ENCODE measurements around the gene CNTNAP4. TPM values are rescaled to one million over a fixed set of nuclear protein-coding genes. Genes with fewer than 3 reads are reported as not detected.

Gene CNTNAP4
- total RNA-seq, 2 experiments from 2014 or later = not detected

DNA sequence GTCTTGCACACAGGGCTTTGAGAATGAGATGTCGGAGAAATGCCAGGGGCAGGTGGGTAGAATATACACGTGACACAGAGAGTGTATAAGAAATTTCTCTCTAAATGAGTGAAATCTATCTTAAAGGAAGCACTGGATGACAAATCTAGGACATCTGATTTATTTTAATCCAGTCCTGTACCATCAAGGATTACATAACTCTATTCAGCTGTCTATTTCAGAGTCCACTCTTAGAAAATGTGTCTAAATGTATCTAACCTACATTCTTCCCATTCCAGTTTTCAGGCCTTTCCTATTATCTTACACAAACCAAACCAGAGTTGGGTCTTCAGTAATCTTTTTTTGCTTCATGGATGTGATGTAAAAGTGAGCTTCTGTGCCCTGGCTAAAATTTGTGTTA lies 181.9 kb downstream of the CNTNAP4 start:
- Mint-ChIP-seq H3K9me3 (ENCODE audit: low read depth) (peaks cover 2% of the 10 kb centered on the region), H3K36me3 (no peaks in the 10 kb centered on the region), H3K27me3 (no peaks in the 10 kb centered on the region), H3K4me3 (no peak overlapping the region), H3K27ac (no peak overlapping the region), H3K4me1 (no peaks in the 10 kb centered on the region)
- CTCF ChIA-PET = no interaction called here
- ATAC-seq (no peak), DNase-seq (no peak)

DNA sequence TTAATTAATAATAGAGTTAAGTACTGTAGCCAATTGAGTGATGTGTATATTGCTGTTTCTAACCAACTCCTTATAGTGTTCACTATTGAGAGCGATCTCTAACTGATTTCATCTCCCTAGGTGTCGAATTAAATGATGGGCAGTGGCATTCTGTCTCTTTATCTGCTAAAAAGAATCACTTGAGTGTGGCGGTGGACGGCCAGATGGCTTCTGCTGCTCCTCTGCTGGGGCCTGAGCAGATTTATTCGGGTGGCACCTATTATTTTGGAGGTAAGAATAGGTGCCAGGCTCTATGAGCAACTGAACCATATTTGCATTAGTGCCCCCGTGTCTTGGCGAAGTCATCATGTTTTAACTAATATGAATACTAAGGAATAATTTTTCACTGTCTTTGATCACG lies 184.6 kb downstream of the CNTNAP4 start:
- no peak overlapping the region for H3K4me3 Mint-ChIP-seq
- DNase-seq = no peak
- H3K36me3 Mint-ChIP-seq = no peaks in the 10 kb centered on the region
- ATAC-seq = no peak
- H3K9me3 Mint-ChIP-seq (ENCODE audit: low read depth) = no peaks in the 10 kb centered on the region
- H3K27ac Mint-ChIP-seq = no peak overlapping the region
- CTCF ChIA-PET = no interaction called here
- H3K27me3 Mint-ChIP-seq = no peaks in the 10 kb centered on the region
- no peaks in the 10 kb centered on the region for H3K4me1 Mint-ChIP-seq

DNA sequence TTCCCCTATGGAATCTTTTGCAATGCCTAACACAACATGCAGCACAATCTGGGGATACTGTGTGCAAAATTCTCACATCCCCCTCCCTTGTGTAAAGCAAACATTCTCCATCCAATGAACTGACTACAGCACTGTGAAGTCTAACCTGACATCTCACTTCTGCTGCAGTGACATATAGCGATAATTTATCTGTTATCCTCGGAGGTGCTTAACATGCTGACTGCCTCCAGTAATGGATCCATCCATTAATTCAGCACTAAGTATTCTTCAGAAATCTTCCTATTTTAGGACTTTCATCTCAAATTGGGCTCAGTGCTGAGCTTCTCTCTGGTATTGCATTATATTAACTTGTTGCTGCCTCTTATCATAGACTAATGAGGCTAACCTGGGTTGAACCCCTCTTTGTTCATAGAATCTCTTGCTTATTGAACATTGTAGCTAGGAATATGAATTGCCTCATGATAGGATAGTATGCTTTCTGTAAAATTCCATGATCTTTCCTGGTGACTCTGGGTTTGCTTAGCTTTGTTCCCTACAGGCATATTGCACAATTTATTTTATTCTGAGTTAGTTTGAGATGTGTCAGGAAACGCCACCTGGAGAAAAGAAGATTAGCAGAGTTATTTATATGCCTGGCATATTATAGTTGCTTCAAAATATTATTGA lies 187.9 kb downstream of the CNTNAP4 start:
- Mint-ChIP-seq H3K4me3 (no peak overlapping the region), H3K27ac (no peak overlapping the region), H3K9me3 (ENCODE audit: low read depth) (no peaks in the 10 kb centered on the region), H3K36me3 (no peaks in the 10 kb centered on the region), H3K4me1 (no peaks in the 10 kb centered on the region), H3K27me3 (no peaks in the 10 kb centered on the region)
- DNase-seq = no peak
- ATAC-seq = no peak
- CTCF ChIA-PET = no interaction called here

DNA sequence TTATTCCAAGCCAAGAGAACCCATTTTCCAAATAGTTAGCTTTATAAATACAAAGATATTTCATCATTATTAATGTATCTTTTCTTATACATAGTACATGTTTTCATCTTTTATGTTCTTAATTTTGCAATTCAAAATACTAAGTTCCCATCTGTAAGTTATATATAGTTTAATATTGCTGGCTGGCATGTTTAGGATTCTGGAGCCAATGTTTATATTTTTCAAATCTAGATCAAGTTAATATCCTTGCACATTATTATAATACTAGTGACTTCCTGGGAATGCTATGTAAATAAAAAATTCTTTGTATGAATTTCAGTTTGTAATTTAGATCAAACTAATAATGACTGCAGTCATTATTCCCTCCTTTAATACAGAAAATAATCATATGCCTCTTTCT lies 189.7 kb downstream of the CNTNAP4 start:
- no peak for DNase-seq
- H3K4me1 Mint-ChIP-seq = no peaks in the 10 kb centered on the region
- H3K27ac Mint-ChIP-seq = no peak overlapping the region
- H3K27me3 Mint-ChIP-seq = no peaks in the 10 kb centered on the region
- no peak overlapping the region for H3K4me3 Mint-ChIP-seq
- H3K9me3 Mint-ChIP-seq (ENCODE audit: low read depth) = peaks cover 6% of the 10 kb centered on the region
- ATAC-seq = no peak
- no peaks in the 10 kb centered on the region for H3K36me3 Mint-ChIP-seq
- CTCF ChIA-PET = no interaction called here

DNA sequence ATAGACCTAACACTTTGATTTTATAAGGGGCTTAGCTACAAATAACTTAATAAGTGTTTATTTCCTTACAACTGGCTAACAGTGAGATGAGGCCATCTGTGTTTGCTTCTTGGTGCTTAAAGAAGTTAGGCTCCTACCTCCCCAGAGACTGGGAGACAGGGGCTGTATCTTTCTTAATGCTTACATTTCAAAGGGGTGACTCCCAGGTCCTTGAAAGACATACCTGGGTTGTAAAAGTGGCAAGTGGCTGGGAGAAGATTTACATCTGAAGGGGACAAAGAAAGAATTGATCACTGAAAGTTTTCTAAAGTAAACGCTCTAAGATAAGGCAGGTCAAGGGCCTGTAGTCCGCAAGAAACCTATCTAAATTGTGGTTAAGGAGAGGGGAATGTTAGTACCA lies 196.8 kb downstream of the CNTNAP4 start:
- Mint-ChIP-seq H3K4me3 (no peak overlapping the region), H3K27ac (no peak overlapping the region), H3K36me3 (no peaks in the 10 kb centered on the region), H3K9me3 (ENCODE audit: low read depth) (peaks cover 9% of the 10 kb centered on the region), H3K27me3 (no peaks in the 10 kb centered on the region), H3K4me1 (no peaks in the 10 kb centered on the region)
- ATAC-seq = no peak
- CTCF ChIA-PET = no interaction called here
- DNase-seq = no peak

DNA sequence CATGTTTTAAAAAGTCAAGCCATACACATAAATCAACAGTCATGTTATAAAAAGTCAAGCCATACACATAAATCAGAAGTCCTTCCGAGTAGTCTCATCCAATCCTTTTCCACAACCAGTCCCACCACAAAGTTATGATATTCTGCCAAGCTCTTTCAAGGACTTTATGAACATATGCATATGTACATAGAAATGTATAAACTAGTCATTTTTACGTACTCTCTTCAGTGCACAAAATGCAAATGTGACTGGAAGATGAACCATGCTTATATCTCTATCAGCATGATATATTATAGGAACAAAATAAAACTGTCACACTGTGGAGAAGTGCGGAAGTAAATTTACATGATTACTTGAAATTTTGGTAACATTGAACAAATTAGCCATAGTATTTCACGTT lies 200.9 kb downstream of the CNTNAP4 start:
- Mint-ChIP-seq H3K4me1 (no peaks in the 10 kb centered on the region), H3K27ac (no peak overlapping the region), H3K27me3 (no peaks in the 10 kb centered on the region), H3K36me3 (no peaks in the 10 kb centered on the region), H3K9me3 (ENCODE audit: low read depth) (peaks cover 3% of the 10 kb centered on the region), H3K4me3 (no peak overlapping the region)
- DNase-seq = no peak
- CTCF ChIA-PET = no interaction called here
- no peak for ATAC-seq

DNA sequence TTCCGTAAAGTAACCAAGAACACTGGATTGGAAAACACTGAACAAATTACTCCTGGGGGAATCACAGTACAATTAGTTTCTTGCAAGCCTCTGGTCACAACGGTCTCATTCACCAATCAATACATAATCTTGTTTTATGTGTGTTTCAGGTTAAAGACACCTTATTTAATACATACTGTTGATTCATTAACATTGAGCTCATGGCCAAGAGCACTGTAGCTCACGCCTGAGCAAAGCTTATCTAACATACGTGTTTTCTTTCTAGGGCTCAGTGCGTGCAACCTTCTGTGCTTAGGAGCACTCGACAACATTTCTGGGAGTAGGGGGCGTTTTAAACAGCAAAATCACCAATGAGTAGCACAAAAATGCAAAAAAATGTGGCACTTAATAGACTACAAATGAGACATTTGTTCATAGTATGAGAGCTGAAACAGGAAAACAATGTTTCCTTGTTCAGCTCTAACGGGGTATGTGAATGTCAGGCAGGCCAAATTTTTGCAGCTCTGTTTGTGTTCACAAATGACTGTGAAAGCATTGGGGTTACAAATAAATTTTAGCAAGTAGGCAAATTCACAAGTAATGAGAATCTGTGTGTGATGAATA lies 206.2 kb downstream of the CNTNAP4 start:
- CTCF ChIA-PET = no interaction called here
- DNase-seq (no peak), ATAC-seq (no peak)
- no peaks in the 10 kb centered on the region for H3K4me1 Mint-ChIP-seq
- no peaks in the 10 kb centered on the region for H3K27me3 Mint-ChIP-seq
- H3K36me3 Mint-ChIP-seq = no peaks in the 10 kb centered on the region
- H3K27ac Mint-ChIP-seq = no peak overlapping the region
- no peak overlapping the region for H3K4me3 Mint-ChIP-seq
- peaks cover 5% of the 10 kb centered on the region for H3K9me3 Mint-ChIP-seq (ENCODE audit: low read depth)

DNA sequence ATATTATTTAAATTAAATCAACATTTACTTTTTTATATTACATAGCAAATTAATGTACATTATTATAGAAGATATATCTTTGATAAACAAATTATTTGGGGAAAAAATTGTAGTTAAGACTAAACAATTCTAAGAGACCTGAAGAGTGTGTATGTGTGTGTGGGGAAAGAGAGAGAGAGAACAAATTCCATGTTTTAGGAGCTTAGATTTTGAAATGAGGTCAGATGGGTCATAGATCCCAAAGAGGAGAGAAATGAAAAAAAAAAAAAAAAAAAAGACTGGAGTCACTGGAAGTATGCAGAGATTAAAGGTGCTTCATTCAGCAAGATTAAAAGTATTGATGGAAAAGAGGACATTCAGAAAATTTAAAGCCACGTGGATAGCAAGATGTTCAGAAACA lies 206.8 kb downstream of the CNTNAP4 start:
- ATAC-seq (no peak), DNase-seq (no peak)
- Mint-ChIP-seq H3K27ac (no peak overlapping the region), H3K4me3 (no peak overlapping the region), H3K36me3 (no peaks in the 10 kb centered on the region), H3K27me3 (no peaks in the 10 kb centered on the region), H3K9me3 (ENCODE audit: low read depth) (peaks cover 5% of the 10 kb centered on the region), H3K4me1 (no peaks in the 10 kb centered on the region)
- CTCF ChIA-PET = no interaction called here

DNA sequence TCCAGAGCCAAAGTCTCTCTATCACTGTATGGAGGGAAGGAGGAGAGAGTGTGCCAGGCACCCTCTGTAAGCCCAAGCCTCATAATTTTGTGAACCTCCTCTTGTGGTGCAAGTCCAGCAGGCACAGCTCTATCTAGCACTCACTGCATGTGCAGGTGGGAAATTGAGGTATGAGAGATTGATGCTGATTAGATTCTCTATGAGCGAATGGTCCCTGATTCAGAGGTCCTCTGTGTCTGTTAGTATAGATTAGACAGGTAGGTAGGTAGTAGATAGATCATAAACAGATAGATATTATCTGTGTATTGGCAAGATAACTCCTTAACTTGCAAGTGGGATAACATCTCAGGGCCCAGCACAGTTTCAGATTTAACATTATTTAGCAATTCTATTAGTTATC lies 209.5 kb downstream of the CNTNAP4 start:
- DNase-seq (no peak), ATAC-seq (no peak)
- Mint-ChIP-seq H3K9me3 (ENCODE audit: low read depth) (peaks cover 8% of the 10 kb centered on the region), H3K4me1 (no peaks in the 10 kb centered on the region), H3K27ac (no peak overlapping the region), H3K27me3 (no peaks in the 10 kb centered on the region), H3K36me3 (no peaks in the 10 kb centered on the region), H3K4me3 (no peak overlapping the region)
- CTCF ChIA-PET = no interaction called here

DNA sequence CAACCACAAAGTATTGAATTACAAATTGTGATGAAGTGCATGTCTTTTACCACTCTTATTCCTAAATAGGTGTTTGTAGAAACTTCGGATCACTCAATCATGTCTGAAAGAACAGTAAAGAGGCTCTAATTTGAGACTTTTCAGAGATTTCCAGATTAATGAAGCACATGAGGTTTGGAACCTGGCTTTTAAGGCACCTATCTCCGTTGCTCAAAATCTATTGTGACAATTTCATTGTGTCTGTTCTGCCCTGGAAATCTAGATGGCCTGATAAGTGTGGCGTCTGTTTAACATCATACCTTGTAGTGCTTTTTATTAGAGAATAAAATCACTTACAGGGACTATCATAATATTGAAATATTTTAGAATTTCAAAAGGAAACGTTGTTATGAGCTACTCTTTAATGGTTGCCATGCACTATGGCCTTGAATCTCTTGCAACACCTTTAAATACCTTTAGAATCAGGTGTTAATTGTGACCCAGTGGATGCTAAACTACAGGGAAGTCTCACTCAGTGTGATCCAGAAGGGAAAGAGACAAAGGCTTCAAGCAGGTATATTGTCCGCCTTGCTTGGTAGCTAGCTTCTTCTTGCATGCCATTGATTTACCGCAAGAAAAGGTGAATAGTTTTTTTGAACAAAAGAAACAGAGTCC lies 210.3 kb downstream of the CNTNAP4 start:
- Mint-ChIP-seq H3K36me3 (no peaks in the 10 kb centered on the region), H3K27me3 (no peaks in the 10 kb centered on the region), H3K9me3 (ENCODE audit: low read depth) (peaks cover 10% of the 10 kb centered on the region), H3K4me3 (no peak overlapping the region), H3K27ac (no peak overlapping the region), H3K4me1 (no peaks in the 10 kb centered on the region)
- ATAC-seq = no peak
- CTCF ChIA-PET = no interaction called here
- DNase-seq = no peak

DNA sequence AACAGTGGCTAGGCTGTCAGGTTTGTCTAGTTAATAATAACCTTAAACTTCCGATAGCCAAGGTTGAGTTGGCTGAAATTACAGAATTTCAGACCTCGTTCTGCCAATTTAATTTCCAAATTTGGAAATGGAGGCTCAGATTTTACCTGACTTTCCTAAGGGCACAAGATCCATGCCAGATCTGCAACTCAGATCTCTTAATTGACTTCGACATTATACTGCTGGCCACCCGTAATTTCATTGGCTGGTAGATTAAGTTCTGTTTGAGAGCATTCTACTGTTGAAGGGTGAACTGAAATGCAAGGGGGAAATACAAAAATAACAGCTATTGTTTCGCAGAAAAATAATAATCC lies 210.8 kb downstream of the CNTNAP4 start:
- Mint-ChIP-seq H3K36me3 (no peaks in the 10 kb centered on the region), H3K9me3 (ENCODE audit: low read depth) (peaks cover 11% of the 10 kb centered on the region), H3K4me1 (no peaks in the 10 kb centered on the region), H3K27me3 (no peaks in the 10 kb centered on the region), H3K4me3 (no peak overlapping the region), H3K27ac (no peak overlapping the region)
- ATAC-seq (no peak), DNase-seq (no peak)
- CTCF ChIA-PET = no interaction called here

DNA sequence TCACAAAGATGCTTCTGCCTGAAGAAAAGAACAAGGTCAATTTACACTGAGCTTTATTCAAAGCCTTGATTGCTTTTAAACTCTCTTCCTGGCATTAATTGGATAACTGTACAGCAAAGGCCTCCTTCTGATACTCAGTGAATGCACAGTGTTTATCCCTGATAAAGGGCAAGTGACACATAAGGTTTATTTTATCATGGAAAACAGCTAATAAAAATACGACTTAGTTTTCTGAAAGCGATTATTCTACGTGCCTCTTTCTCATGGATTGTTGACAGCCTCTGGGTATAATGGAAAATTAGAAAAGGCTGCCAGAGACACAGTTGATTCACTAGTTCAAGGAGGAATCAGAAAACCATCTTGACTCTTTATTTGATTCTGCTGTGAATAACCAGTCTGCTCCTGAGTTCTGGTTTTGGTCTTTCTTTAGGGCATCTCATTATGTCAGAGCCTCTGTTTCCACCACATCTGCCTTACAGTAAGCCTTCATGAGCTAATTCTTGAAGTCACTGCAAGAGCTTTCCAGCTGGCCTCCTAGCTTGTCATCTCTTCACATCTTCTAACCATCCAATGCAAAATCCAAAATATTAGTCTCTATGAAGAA lies 212.9 kb downstream of the CNTNAP4 start:
- H3K27ac Mint-ChIP-seq = no peak overlapping the region

DNA sequence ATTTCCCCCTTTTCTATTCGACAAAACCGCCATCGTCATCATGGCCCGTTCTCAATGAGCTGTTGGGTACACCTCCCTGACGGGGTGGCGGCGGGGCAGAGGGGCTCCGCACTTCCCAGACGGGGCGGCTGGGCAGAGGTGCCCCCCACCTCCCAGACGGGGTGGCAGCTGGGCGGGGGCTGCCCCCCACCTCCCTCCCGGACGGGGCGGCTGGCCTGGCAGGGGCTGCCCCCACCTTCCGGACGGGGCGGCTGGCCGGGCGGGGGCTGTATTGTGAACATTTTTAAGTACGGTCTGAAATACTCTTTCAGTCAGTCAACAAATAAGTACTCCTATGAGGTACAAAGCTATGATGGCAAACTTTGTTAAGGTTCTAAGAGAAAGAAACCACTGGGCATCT lies 222.8 kb downstream of the CNTNAP4 start:
- no peak overlapping the region for H3K4me3 Mint-ChIP-seq
- no peaks in the 10 kb centered on the region for H3K27me3 Mint-ChIP-seq
- H3K27ac Mint-ChIP-seq = no peak overlapping the region
- H3K9me3 Mint-ChIP-seq (ENCODE audit: low read depth) = peaks cover 15% of the 10 kb centered on the region
- no peak for ATAC-seq
- DNase-seq = no peak
- H3K4me1 Mint-ChIP-seq = no peaks in the 10 kb centered on the region
- no peaks in the 10 kb centered on the region for H3K36me3 Mint-ChIP-seq
- CTCF ChIA-PET = no interaction called here

More for the DNA sequence above, 212.9 kb downstream of the CNTNAP4 start:
- H3K4me1 Mint-ChIP-seq = no peaks in the 10 kb centered on the region
- H3K4me3 Mint-ChIP-seq = no peak overlapping the region
- DNase-seq (no peak), ATAC-seq (no peak)
- H3K27me3 Mint-ChIP-seq = no peaks in the 10 kb centered on the region
- peaks cover 13% of the 10 kb centered on the region for H3K9me3 Mint-ChIP-seq (ENCODE audit: low read depth)
- no peaks in the 10 kb centered on the region for H3K36me3 Mint-ChIP-seq
- CTCF ChIA-PET = no interaction called here

DNA sequence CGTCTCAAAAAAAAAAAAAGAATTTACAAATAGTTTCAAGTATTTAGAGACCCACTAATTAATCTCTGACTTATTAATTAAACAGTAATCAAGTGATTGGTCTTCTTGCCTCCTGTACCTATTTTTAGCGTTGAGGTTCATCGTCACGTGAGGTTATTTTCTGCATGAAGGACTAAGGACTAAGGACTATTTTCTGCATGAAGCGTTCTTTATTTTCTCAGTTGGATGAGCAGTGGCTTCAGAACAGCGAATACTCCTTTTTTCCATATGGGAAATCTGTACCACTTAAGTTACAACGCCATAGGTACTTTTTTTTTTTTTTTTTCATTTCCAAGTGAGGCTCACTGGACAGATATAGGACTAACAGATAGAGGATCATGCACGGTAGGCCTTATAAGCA lies 224.9 kb downstream of the CNTNAP4 start:
- Mint-ChIP-seq H3K4me1 (no peaks in the 10 kb centered on the region), H3K36me3 (no peaks in the 10 kb centered on the region), H3K4me3 (no peak overlapping the region), H3K9me3 (ENCODE audit: low read depth) (peaks cover 15% of the 10 kb centered on the region), H3K27me3 (no peaks in the 10 kb centered on the region), H3K27ac (no peak overlapping the region)
- DNase-seq = no peak
- CTCF ChIA-PET = no interaction called here
- no peak for ATAC-seq
